K562 (cell line): ENCODE measurements around the gene PPT1. TPM values are rescaled to one million over a fixed set of nuclear protein-coding genes. Genes with fewer than 3 reads are reported as not detected.

ENCODE experiments used
- CLOCK ChIP-seq: fragments of 250-450 bp; sonication (Bioruptor Pico); IDR thresholded peaks from 2 replicates; pipeline ENCODE4 v1.4.0; 2020; ENCODE audit warnings: mild to moderate bottlenecking, moderate library complexity, borderline replicate concordance
- HMG20A ChIP-seq: fragments of 450-650 bp; formaldehyde crosslinking; conservative IDR thresholded peaks from 2 replicates; pipeline ENCODE4 v1.4.0; 2020; ENCODE audit warnings: mild to moderate bottlenecking, mixed read lengths
- KLF10 ChIP-seq: fragments of 250-450 bp; sonication (Bioruptor Pico); IDR thresholded peaks from 2 replicates; pipeline ENCODE4 v1.6.1; 2021; ENCODE audit warnings: matching md5 sums
- MED1 ChIP-seq: sonication (generic); formaldehyde crosslinking; IDR thresholded peaks from 2 replicates; pipeline ENCODE4 v1.8.1; 2023; ENCODE audit warnings: missing genetic modification reagents, borderline replicate concordance
- SMC3 ChIP-seq: conservative IDR thresholded peaks from 2 replicates; pipeline ENCODE4 v1.6.1; 2011; ENCODE audit warnings: low read depth, low read length, improper control_type of control experiment; ENCODE audit not compliant: insufficient read depth
- TCFL5 ChIP-seq: fragments of 250-450 bp; sonication (Bioruptor Pico); conservative IDR thresholded peaks from 2 replicates; pipeline ENCODE4 v1.6.1; 2021; ENCODE audit warnings: mild to moderate bottlenecking, moderate library complexity, matching md5 sums
- TRIM24 ChIP-seq, 2 experiments: fragments of 450-650 bp; IDR thresholded peaks; 2 replicates each; pipeline ENCODE4 v1.6.1; 2016
- YBX1 ChIP-seq: fragments of 450-650 bp; IDR thresholded peaks from 2 replicates; pipeline ENCODE4 v1.7.1; 2016; ENCODE audit warnings: mild to moderate bottlenecking
- ZFP30 ChIP-seq: fragments of 250-450 bp; sonication (Bioruptor Pico); IDR thresholded peaks from 2 replicates; pipeline ENCODE4 v1.8.0; 2022; ENCODE audit warnings: moderate library complexity, mild to moderate bottlenecking, inconsistent platforms, borderline replicate concordance
- polyA plus RNA-seq, 8 experiments: library from polyadenylated mRNA; depleted of rRNA in 4 of 8; stranded (reverse) in 5 of 8; unstranded in 3 of 8; fragments of >200 nt; fragmentation: Nextera tagmentation in 2 of 8; fragmentation: Illumina TruSeq in 1 of 8; extraction: Ambion mirVana in 2 of 8; extraction: Trizol in 1 of 8; gene quantifications; 2 replicates each; pipeline versions ENCODE4 v1.2.1 to v1.2.3, GENCODE V29; 2011 to 2014; ENCODE audit warnings: inconsistent platforms in 1 of 8, missing spikeins in 1 of 8
- total RNA-seq, 7 experiments: library from RNA; depleted of rRNA in 6 of 7; stranded (reverse); fragments of >200 nt in 6 of 7; fragmentation: Illumina TruSeq in 2 of 7; extraction: Trizol in 2 of 7; gene quantifications; 2 replicates each; pipeline versions ENCODE4 v1.2.1 to v1.2.3, GENCODE V29; 2011 to 2021; ENCODE audit warnings: low replicate concordance in 1 of 7
- TF ChIP-seq, protein P1 (sequence below): fragments of 250-450 bp; sonication (Bioruptor Pico); IDR thresholded peaks from 2 replicates; pipeline ENCODE4 v1.4.0; 2020
- TF ChIP-seq, protein P2 (sequence below), 3 experiments: fragments of 200-800 bp in 1 of 3; fragments of 250-450 bp in 1 of 3; fragments of 450-650 bp in 1 of 3; sonication (Bioruptor Pico) in 1 of 3; sonication (Bioruptor generic) in 1 of 3; formaldehyde crosslinking in 1 of 3; IDR thresholded peaks; 2 replicates each; pipeline versions ENCODE4 v1.6.1 to v1.8.0; 2016 to 2022; ENCODE audit warnings: mild to moderate bottlenecking in 2 of 3, missing genetic modification characterization in 2 of 3, missing compliant biosample characterization in 1 of 3, moderate library complexity in 1 of 3

PPT1 gene
- total and polyA plus RNA-seq, 9 of the 15 experiments (the other 6 are each of a cell fraction or from before 2014, with no cell fraction given) = 72.2 to 285 (median 143) TPM

- TF ChIP-seq SMC3 (no peak), KLF10 (CRISPR knock-in tag) (0 out of 2 replicates have a peak, but pooled peaks have one; percentile 49), YBX1 (no peak), ZFP30 (CRISPR knock-in tag) (no peak), TCFL5 (CRISPR knock-in tag) (peak; percentile 80; the same call in 1 of the 2 replicates), CLOCK (CRISPR knock-in tag) (0 out of 2 replicates have a peak, but pooled peaks have one; percentile 13), TRIM24 (IDR thresholded peaks at IDR 0.05) (no peak), HMG20A (CRISPR knock-in tag) (peak; percentile 59; the same call in 1 of the 2 replicates), MED1 (CRISPR knock-in tag) (no peak)
- TF ChIP-seq, protein P1, sequence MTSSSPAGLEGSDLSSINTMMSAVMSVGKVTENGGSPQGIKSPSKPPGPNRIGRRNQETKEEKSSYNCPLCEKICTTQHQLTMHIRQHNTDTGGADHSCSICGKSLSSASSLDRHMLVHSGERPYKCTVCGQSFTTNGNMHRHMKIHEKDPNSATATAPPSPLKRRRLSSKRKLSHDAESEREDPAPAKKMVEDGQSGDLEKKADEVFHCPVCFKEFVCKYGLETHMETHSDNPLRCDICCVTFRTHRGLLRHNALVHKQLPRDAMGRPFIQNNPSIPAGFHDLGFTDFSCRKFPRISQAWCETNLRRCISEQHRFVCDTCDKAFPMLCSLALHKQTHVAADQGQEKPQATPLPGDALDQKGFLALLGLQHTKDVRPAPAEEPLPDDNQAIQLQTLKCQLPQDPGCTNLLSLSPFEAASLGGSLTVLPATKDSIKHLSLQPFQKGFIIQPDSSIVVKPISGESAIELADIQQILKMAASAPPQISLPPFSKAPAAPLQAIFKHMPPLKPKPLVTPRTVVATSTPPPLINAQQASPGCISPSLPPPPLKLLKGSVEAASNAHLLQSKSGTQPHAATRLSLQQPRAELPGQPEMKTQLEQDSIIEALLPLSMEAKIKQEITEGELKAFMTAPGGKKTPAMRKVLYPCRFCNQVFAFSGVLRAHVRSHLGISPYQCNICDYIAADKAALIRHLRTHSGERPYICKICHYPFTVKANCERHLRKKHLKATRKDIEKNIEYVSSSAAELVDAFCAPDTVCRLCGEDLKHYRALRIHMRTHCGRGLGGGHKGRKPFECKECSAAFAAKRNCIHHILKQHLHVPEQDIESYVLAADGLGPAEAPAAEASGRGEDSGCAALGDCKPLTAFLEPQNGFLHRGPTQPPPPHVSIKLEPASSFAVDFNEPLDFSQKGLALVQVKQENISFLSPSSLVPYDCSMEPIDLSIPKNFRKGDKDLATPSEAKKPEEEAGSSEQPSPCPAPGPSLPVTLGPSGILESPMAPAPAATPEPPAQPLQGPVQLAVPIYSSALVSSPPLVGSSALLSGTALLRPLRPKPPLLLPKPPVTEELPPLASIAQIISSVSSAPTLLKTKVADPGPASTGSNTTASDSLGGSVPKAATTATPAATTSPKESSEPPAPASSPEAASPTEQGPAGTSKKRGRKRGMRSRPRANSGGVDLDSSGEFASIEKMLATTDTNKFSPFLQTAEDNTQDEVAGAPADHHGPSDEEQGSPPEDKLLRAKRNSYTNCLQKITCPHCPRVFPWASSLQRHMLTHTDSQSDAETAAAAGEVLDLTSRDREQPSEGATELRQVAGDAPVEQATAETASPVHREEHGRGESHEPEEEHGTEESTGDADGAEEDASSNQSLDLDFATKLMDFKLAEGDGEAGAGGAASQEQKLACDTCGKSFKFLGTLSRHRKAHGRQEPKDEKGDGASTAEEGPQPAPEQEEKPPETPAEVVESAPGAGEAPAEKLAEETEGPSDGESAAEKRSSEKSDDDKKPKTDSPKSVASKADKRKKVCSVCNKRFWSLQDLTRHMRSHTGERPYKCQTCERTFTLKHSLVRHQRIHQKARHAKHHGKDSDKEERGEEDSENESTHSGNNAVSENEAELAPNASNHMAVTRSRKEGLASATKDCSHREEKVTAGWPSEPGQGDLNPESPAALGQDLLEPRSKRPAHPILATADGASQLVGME (CRISPR knock-in tag) = peak; percentile 97
- TF ChIP-seq, protein P2, sequence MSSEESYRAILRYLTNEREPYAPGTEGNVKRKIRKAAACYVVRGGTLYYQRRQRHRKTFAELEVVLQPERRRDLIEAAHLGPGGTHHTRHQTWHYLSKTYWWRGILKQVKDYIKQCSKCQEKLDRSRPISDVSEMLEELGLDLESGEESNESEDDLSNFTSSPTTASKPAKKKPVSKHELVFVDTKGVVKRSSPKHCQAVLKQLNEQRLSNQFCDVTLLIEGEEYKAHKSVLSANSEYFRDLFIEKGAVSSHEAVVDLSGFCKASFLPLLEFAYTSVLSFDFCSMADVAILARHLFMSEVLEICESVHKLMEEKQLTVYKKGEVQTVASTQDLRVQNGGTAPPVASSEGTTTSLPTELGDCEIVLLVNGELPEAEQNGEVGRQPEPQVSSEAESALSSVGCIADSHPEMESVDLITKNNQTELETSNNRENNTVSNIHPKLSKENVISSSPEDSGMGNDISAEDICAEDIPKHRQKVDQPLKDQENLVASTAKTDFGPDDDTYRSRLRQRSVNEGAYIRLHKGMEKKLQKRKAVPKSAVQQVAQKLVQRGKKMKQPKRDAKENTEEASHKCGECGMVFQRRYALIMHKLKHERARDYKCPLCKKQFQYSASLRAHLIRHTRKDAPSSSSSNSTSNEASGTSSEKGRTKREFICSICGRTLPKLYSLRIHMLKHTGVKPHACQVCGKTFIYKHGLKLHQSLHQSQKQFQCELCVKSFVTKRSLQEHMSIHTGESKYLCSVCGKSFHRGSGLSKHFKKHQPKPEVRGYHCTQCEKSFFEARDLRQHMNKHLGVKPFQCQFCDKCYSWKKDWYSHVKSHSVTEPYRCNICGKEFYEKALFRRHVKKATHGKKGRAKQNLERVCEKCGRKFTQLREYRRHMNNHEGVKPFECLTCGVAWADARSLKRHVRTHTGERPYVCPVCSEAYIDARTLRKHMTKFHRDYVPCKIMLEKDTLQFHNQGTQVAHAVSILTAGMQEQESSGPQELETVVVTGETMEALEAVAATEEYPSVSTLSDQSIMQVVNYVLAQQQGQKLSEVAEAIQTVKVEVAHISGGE (CRISPR knock-in tag; IDR thresholded peaks at IDR 0.05) = peak in 1 of 3 experiments; percentile 61; a peak in 1 of 6 replicates
Observed at GRCh38 chr1:40059960-40060750, 36.9 kb downstream of the PPT1 start (continued).
